ENCODE data around the gene TINCR. TPM values are rescaled to one million over a fixed set of nuclear protein-coding genes. Genes with fewer than 3 reads are reported as not detected.
A peak's percentile ranks its signal among the peaks of the same experiment; 100 is the strongest.

TINCR gene
- total RNA-seq (2016; rRNA removed; fragmentation: Illumina TruSeq; extraction: Trizol) (0.04 and 0.33 TPM in 2 replicates), polyA plus RNA-seq (2011; rRNA removed) (0.17 and 0.30 TPM in 2 replicates), polyA minus RNA-seq (2011; rRNA and poly(A)+ RNA removed; ENCODE audit: low replicate concordance) (0.30 and 7.6 TPM in 2 replicates), Bru-seq, nascent RNA (percentile 20 among the genes with signal in this experiment), BruChase-seq, experiment 1, labeled RNA remaining after a 6-hour chase (percentile 27 among the genes with signal in this experiment), BruChase-seq, experiment 2, labeled RNA remaining after a 2-hour chase (percentile 30 among the genes with signal in this experiment)
- total RNA-seq (2016; cell fraction: cytosol; rRNA removed; fragmentation: Illumina TruSeq; extraction: Trizol; ENCODE audit: low read depth): not detected in 2 replicates
- 0.28 and 0.39 TPM in 2 replicates for total RNA-seq (2016; cell fraction: insoluble cytoplasmic fraction; rRNA removed; fragmentation: Illumina TruSeq; extraction: Trizol)
- total RNA-seq (2016; cell fraction: membrane; rRNA removed; fragmentation: Illumina TruSeq; extraction: Trizol): 0.07 TPM in 1 of 2 replicates, not detected in the other
- 0.09 TPM in 1 of 2 replicates, not detected in the other for total RNA-seq (2016; cell fraction: nucleus; rRNA removed; fragmentation: Illumina TruSeq; extraction: Trizol)
- 0.15 and 0.22 TPM in 2 replicates for polyA plus RNA-seq (2011; cell fraction: cytosol; rRNA removed)
- polyA plus RNA-seq (2011; cell fraction: nucleus; rRNA removed): 0.53 and 0.68 TPM in 2 replicates
- polyA plus RNA-seq (2012): 0.08 and 0.59 TPM in 2 replicates
- polyA plus RNA-seq (2016; cell fraction: cytosol; fragmentation: Illumina TruSeq; extraction: Trizol; ENCODE audit: low read depth): 0.03 and 0.40 TPM in 2 replicates
- polyA plus RNA-seq (2016; cell fraction: insoluble cytoplasmic fraction; fragmentation: Illumina TruSeq; extraction: Trizol; ENCODE audit: low read depth): 0.17 TPM in 1 of 2 replicates, not detected in the other
- polyA plus RNA-seq (2016; cell fraction: membrane; fragmentation: Illumina TruSeq; extraction: Trizol; ENCODE audit: low read depth): 0.12 and 0.14 TPM in 2 replicates
- polyA plus RNA-seq (2016; cell fraction: nucleus; fragmentation: Illumina TruSeq; extraction: Trizol; ENCODE audit: insufficient read depth, low read depth): 0.12 and 0.45 TPM in 2 replicates
- not detected in 2 replicates for polyA minus RNA-seq (2011; cell fraction: cytosol; rRNA and poly(A)+ RNA removed)
- polyA minus RNA-seq (2011; cell fraction: nucleus; rRNA and poly(A)+ RNA removed): 0.62 TPM in 1 of 2 replicates, not detected in the other
- long read RNA-seq, experiment 1: 0 reads
- long read RNA-seq, experiment 2: 0 reads

DNA sequence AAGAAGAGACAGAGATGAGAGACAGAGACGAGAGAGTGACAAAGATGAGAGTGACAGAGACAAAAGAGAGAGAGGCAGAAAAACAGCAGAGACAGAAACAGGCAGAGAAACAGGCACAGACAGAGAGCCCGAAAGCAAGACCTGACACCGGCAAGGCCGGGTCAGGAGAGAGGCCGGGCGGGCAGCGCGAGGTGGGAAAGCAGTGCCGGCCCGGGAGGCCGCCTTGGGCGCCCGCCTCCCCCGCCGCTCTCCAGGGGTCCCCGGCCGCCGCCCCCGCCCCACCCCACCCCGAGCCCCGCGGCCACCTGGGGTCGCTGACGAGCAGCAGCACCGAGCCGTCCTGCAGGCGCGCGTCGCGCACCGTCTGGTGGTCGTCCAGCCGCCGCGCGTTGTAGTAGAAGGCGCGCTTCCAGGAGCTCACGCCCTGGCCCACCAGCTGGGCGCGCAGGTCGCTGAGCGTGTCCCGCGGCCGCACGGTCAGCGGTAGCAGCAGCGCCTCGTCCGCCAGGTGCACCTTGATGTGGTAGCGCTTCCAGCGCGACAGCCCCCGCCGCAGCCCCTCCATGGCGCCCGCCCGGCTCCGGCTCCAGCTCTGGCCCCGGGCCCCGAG is at the start of gene TINCR:
TINCR (minus strand) TSS at position 594 of the 610 bp plus-strand sequence.
- no peak within 1 kb of the TSS for H3K27ac ChIP-seq (ENCODE audit: extremely low read length, insufficient read depth, low read length)
- peak within 1 kb of the TSS; percentile 67 for H3K4me2 ChIP-seq (ENCODE audit: low read depth, low read length)
- no peaks in the 10 kb centered on the region for H3K9me3 ChIP-seq (ENCODE audit: low read length)
- TF ChIP-seq REXO4 (CRISPR knock-in tag; IDR thresholded peaks at IDR 0.05; ENCODE audit: borderline replicate concordance): no peak
- no peak for TF ChIP-seq ESRRA (CRISPR knock-in tag; IDR thresholded peaks at IDR 0.05; ENCODE audit: low read depth)
- TF ChIP-seq ZBTB7A (CRISPR knock-in tag; IDR thresholded peaks at IDR 0.05): peak; percentile 46; the same call in 1 of the 2 replicates
- TF ChIP-seq, protein P1, sequence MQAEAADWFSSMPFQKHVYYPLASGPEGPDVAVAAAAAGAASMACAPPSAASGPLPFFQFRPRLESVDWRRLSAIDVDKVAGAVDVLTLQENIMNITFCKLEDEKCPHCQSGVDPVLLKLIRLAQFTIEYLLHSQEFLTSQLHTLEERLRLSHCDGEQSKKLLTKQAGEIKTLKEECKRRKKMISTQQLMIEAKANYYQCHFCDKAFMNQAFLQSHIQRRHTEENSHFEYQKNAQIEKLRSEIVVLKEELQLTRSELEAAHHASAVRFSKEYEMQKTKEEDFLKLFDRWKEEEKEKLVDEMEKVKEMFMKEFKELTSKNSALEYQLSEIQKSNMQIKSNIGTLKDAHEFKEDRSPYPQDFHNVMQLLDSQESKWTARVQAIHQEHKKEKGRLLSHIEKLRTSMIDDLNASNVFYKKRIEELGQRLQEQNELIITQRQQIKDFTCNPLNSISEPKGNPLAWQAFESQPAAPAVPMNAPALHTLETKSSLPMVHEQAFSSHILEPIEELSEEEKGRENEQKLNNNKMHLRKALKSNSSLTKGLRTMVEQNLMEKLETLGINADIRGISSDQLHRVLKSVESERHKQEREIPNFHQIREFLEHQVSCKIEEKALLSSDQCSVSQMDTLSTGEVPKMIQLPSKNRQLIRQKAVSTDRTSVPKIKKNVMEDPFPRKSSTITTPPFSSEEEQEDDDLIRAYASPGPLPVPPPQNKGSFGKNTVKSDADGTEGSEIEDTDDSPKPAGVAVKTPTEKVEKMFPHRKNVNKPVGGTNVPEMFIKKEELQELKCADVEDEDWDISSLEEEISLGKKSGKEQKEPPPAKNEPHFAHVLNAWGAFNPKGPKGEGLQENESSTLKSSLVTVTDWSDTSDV (CRISPR knock-in tag; IDR thresholded peaks at IDR 0.05): no peak
- TF ChIP-seq MAZ (IDR thresholded peaks at IDR 0.05; ENCODE audit: borderline replicate concordance, low read depth, low read length): no peak
- TF ChIP-seq MAZ (CRISPR knock-in tag; IDR thresholded peaks at IDR 0.05; ENCODE audit: low read depth): 0 out of 2 replicates have a peak, but pooled peaks have one; percentile 23
- 0 out of 2 replicates have a peak, but pooled peaks have one; percentile 57 for TF ChIP-seq MTF2 (CRISPR knock-in tag; IDR thresholded peaks at IDR 0.05; ENCODE audit: borderline replicate concordance)
- TF ChIP-seq ZBTB38 (CRISPR knock-in tag; IDR thresholded peaks at IDR 0.05): 0 out of 2 replicates have a peak, but pooled peaks have one; percentile 19
- no peak for TF ChIP-seq ZNF788 (CRISPR knock-in tag; IDR thresholded peaks at IDR 0.05; ENCODE audit: borderline replicate concordance)
- TF ChIP-seq, protein P2, sequence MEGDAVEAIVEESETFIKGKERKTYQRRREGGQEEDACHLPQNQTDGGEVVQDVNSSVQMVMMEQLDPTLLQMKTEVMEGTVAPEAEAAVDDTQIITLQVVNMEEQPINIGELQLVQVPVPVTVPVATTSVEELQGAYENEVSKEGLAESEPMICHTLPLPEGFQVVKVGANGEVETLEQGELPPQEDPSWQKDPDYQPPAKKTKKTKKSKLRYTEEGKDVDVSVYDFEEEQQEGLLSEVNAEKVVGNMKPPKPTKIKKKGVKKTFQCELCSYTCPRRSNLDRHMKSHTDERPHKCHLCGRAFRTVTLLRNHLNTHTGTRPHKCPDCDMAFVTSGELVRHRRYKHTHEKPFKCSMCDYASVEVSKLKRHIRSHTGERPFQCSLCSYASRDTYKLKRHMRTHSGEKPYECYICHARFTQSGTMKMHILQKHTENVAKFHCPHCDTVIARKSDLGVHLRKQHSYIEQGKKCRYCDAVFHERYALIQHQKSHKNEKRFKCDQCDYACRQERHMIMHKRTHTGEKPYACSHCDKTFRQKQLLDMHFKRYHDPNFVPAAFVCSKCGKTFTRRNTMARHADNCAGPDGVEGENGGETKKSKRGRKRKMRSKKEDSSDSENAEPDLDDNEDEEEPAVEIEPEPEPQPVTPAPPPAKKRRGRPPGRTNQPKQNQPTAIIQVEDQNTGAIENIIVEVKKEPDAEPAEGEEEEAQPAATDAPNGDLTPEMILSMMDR (CRISPR knock-in tag; IDR thresholded peaks at IDR 0.05): peak; percentile 31
- TF ChIP-seq ZNF777 (CRISPR knock-in tag; IDR thresholded peaks at IDR 0.05): peak; percentile 54; the same call in 1 of the 2 replicates
- DNase-seq (ENCODE audit: low spot score) (no peak), ATAC-seq (peak; percentile 51), FAIRE-seq (no peak)
- intact Hi-C loops (cut with micrococcal nuclease; ENCODE audit: unreplicated experiment) (no loop called here), in situ Hi-C loops (cut with HindIII; ENCODE audit: extremely low pct_ligation_motif_present, low pct_unique_long_range_greater_than_20kb) (no loop called here)
- no TSS peak for BruUV-seq (replicated peaks)
- ChIA-PET CTCF (ENCODE audit: low intra/inter-chr PET ratio, low total read pairs) (no interaction called here), POLR2A (no interaction called here)
- H3K9ac ChIP-seq (ENCODE audit: insufficient read depth, low read depth, low read length): no peak within 1 kb of the TSS
- no peaks in the 10 kb centered on the region for H3K79me2 ChIP-seq (ENCODE audit: insufficient read depth, low read length)
- WGBS (ENCODE audit: low lambda C conversion rate): 22% methylated on average over 9 of the region's 63 CpGs
- H3K36me3 ChIP-seq (replicated peaks in 1 of 2; ENCODE audit: control insufficient read depth in 1 of 2, insufficient read depth in 2 of 2, low read length in 2 of 2): no peaks in the 10 kb centered on the region
- no peaks in the 10 kb centered on the region for H4K20me1 ChIP-seq (ENCODE audit: insufficient read depth, low read length)
- H3K4me3 ChIP-seq (replicated peaks in 1 of 3; ENCODE audit: insufficient read depth in 1 of 3, low read depth in 2 of 3, low read length in 3 of 3): peak within 1 kb of the TSS in 2 of 3 experiments; percentile 26 to 48; a peak in 2 of 6 replicates
- H3K4me1 ChIP-seq (ENCODE audit: insufficient read depth, low read length): peaks cover 1% of the 10 kb centered on the region; the same call in 1 of the 2 replicates
- H2AFZ ChIP-seq (ENCODE audit: low read length): no peak within 1 kb of the TSS
- peaks cover 4 to 21% of the 10 kb centered on the region in 2 experiments; a peak in 3 of 5 replicates for H3K27me3 ChIP-seq (ENCODE audit: control insufficient read depth in 1 of 2, insufficient read depth in 2 of 2, low read length in 2 of 2)

Measured in HepG2 (cell line).